Activated T-cell treated with anti-CD3 and anti-CD28 coated beads, Interleukin-2, amount 50 U/mL, for 4 hours (primary cell): ENCODE data around the gene CDK18. TPM values are rescaled to one million over a fixed set of nuclear protein-coding genes. Genes with fewer than 3 reads are reported as not detected.

Experiments used
- ATAC-seq, 2 donors: fragments of 200-7000 bp; cut with Tn5 transposase; one replicate each; pipeline ENCODE4 v1.10.0; 2021
- DNase-seq: peaks from one replicate; pipeline ENCODE4 v3.0.0-alpha.2; 2020
- H3K27me3 Mint-ChIP-seq: one replicate; pipeline ENCODE4 v1.8.0; 2021; ENCODE audit warnings: low read depth, mixed read lengths
- H3K36me3 Mint-ChIP-seq: one replicate; pipeline ENCODE4 v1.8.0; 2022; ENCODE audit warnings: mixed read lengths; ENCODE audit not compliant: insufficient read depth
- H3K4me1 Mint-ChIP-seq: one replicate; pipeline ENCODE4 v1.8.0; 2021; ENCODE audit warnings: low read depth, mixed read lengths
- H3K4me3 Mint-ChIP-seq: one replicate; pipeline ENCODE4 v1.8.0; 2021; ENCODE audit warnings: mild to moderate bottlenecking, moderate library complexity, mixed read lengths
- H3K9me3 Mint-ChIP-seq: one replicate; pipeline ENCODE4 v1.8.0; 2021; ENCODE audit warnings: mixed read lengths
- total RNA-seq, 3 donors: library from RNA; stranded (reverse); gene quantifications; one replicate each; pipeline ENCODE4 v1.2.1, GENCODE V29; 2021

CDK18 gene
- total RNA-seq, 3 donors from 2014 or later: 0.76 to 1.9 (median 0.95) TPM

GRCh38 chr1:205531191-205532025 is 26.9 kb downstream of the CDK18 start:
- peaks cover 4% of the 10 kb centered on the region for H3K27me3 Mint-ChIP-seq

DNA sequence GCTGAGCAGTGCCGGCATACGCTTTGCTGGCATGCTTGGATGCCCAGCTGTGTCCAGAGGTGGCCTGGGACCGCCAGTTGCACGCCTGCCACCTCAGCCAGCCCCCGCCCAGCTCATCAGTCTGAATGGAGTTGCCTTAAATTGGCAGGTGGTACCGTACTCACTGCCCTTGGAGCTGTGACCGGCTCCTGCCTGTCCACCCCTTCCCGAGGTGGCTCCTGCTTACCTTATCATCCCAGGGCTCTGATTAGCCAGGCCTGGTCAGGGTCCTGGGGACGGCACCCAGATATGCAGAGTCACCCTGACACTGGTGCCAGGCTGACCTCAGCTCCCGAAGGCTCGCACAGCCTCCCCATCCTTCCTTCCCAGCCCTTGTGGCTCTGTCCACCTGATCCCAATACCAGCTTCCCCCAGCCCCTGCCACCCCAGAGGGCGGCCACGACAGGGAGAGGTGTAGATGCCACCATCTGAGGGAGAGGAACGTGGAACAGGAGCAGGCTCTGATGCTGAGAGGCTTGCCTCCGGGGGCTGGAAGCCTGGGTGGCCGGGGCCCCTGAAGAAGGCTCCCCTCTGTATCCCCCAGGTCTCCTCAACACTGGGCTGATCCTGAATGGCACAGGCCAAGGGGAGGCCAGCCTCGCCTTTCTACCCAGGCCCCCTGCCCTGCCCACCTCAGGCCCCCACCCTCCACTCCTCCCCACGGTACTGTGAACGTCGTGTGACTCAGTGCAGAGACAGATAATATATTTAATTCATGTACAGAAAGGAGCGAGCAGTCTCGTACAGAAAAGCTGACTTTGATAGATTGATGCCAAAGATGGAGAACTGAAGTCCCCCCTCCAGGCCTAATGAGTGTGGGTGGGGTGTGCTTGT is 27.8 kb downstream of the CDK18 start:
- H3K4me1 Mint-ChIP-seq: peaks cover 7% of the 10 kb centered on the region

More at GRCh38 chr1:205531191-205532025, 26.9 kb downstream of the CDK18 start:
- H3K36me3 Mint-ChIP-seq: no peaks in the 10 kb centered on the region
- DNase-seq: no peak
- ATAC-seq: no peak
- H3K4me1 Mint-ChIP-seq: peaks cover 4% of the 10 kb centered on the region
- no peaks in the 10 kb centered on the region for H3K9me3 Mint-ChIP-seq
- H3K4me3 Mint-ChIP-seq: no peak overlapping the region

GRCh38 chr1:205532996-205533735 is 28.7 kb downstream of the CDK18 start:
- DNase-seq (no peak), ATAC-seq (no peak)
- Mint-ChIP-seq H3K27me3 (peaks cover 13% of the 10 kb centered on the region), H3K9me3 (no peaks in the 10 kb centered on the region), H3K36me3 (no peaks in the 10 kb centered on the region), H3K4me1 (peaks cover 7% of the 10 kb centered on the region), H3K4me3 (no peak overlapping the region)

More for the DNA sequence above, 27.8 kb downstream of the CDK18 start:
- H3K36me3 Mint-ChIP-seq: no peaks in the 10 kb centered on the region
- H3K9me3 Mint-ChIP-seq: no peaks in the 10 kb centered on the region
- H3K4me3 Mint-ChIP-seq: no peak overlapping the region
- ATAC-seq: no peak
- H3K27me3 Mint-ChIP-seq: peaks cover 12% of the 10 kb centered on the region
- DNase-seq: no peak

GRCh38 chr1:205533748-205534443 is 29.4 kb downstream of the CDK18 start:
- Mint-ChIP-seq H3K9me3 (no peaks in the 10 kb centered on the region), H3K4me3 (no peak overlapping the region)

DNA sequence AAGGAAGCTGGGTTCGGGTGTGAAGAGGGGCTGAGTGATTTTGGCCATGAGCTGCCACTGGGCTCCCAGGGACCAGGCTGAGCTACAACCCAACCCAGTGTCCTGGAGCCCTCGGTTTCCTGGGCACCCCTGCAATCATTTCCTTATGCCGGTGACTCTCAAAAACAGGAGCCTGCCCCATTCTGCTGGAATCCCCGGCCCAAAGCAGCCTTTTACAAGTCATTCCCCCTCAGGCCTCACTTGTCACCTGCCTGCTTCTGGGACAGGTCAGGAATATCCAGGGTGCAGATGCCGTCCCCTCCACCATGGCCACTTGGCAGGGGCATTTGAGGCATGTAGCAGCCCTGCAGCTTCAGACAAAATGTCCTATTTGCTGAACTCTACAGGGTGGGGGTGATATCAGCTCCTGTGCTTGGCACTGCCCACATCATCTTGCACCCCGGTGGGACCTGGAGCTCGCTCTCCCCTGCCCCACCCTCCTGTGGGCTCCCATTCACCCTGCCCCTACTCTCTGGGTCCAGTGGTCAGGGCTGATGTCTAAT is 30.0 kb downstream of the CDK18 start:
- Mint-ChIP-seq H3K9me3 (no peaks in the 10 kb centered on the region), H3K27me3 (peaks cover 20% of the 10 kb centered on the region), H3K4me3 (no peak overlapping the region), H3K36me3 (no peaks in the 10 kb centered on the region), H3K4me1 (peaks cover 5% of the 10 kb centered on the region)
- no peak for DNase-seq
- no peak for ATAC-seq

More at GRCh38 chr1:205533748-205534443, 29.4 kb downstream of the CDK18 start:
- DNase-seq (no peak), ATAC-seq (no peak)
- peaks cover 17% of the 10 kb centered on the region for H3K27me3 Mint-ChIP-seq
- H3K4me1 Mint-ChIP-seq: peaks cover 7% of the 10 kb centered on the region
- no peaks in the 10 kb centered on the region for H3K36me3 Mint-ChIP-seq

- peaks cover 4% of the 10 kb centered on the region for H3K4me1 Mint-ChIP-seq
These were observed 30.6 kb downstream of the CDK18 start for GRCh38 chr1:205535096-205535495.

DNA sequence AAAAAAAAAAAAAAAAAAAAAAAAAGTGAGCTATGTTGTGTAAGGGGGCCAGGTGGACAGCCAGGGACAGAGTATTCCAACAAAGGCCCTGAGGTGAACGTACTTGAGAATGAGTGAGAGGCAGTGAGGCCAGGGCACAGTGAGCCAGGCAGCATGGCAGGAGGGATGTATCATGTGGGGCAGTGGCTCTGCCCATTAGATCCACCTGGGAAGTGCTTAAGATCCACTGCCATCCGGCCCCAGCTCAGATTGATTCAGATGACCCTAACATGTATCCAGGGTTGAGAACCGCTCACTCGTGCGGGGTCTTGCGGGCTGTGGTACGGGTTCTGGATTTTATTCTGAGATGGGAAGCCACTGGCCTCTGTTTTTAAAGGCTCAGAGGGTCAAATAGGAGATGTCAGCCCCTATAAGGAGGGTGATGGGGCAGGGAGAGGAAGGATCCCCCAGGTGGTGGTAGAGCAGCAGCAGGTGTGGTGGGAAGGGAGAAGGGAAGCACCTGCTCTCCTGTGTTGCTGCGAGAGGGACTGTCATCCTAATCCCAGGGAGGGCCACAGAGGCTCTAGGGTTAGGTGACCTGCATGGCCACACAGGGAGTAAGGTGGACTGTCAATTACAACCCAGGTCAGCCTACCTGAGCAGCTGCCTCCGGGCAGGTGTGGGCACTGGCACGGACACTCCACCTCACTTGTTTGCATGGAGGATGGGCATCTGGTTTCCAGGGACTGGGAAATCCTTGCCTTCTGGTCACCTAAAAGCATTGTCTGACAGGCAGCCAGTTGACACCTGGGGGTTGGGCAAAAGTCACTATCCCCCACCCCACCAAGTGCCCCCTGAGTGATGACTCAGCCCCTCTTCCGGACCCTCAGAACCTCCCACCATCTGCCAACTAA is 31.6 kb downstream of the CDK18 start:
- DNase-seq (no peak), ATAC-seq (no peak)
- Mint-ChIP-seq H3K9me3 (no peaks in the 10 kb centered on the region), H3K4me1 (peaks cover 4% of the 10 kb centered on the region), H3K4me3 (no peak overlapping the region), H3K27me3 (peaks cover 27% of the 10 kb centered on the region), H3K36me3 (no peaks in the 10 kb centered on the region)

More at GRCh38 chr1:205535096-205535495, 30.6 kb downstream of the CDK18 start:
- DNase-seq (no peak), ATAC-seq (no peak)
- Mint-ChIP-seq H3K9me3 (no peaks in the 10 kb centered on the region), H3K4me3 (no peak overlapping the region), H3K27me3 (peaks cover 24% of the 10 kb centered on the region), H3K36me3 (no peaks in the 10 kb centered on the region)

GRCh38 chr1:205536759-205537361 is 32.4 kb downstream of the CDK18 start:
- no peak for ATAC-seq
- H3K4me3 Mint-ChIP-seq: no peak overlapping the region

GRCh38 chr1:205537386-205538018 is 33.0 kb downstream of the CDK18 start:
- Mint-ChIP-seq H3K4me1 (peaks cover 4% of the 10 kb centered on the region), H3K9me3 (no peaks in the 10 kb centered on the region), H3K36me3 (no peaks in the 10 kb centered on the region), H3K4me3 (no peak overlapping the region), H3K27me3 (peaks cover 40% of the 10 kb centered on the region)
- ATAC-seq (no peak), DNase-seq (no peak)

More at GRCh38 chr1:205536759-205537361, 32.4 kb downstream of the CDK18 start:
- Mint-ChIP-seq H3K36me3 (no peaks in the 10 kb centered on the region), H3K27me3 (peaks cover 35% of the 10 kb centered on the region), H3K9me3 (no peaks in the 10 kb centered on the region), H3K4me1 (peaks cover 4% of the 10 kb centered on the region)
- no peak for DNase-seq

GRCh38 chr1:205538235-205538840 is 33.9 kb downstream of the CDK18 start:
- DNase-seq: no peak

GRCh38 chr1:205541161-205541886 is 36.9 kb downstream of the CDK18 start:
- ATAC-seq (no peak), DNase-seq (no peak)
- Mint-ChIP-seq H3K27me3 (peaks cover 61% of the 10 kb centered on the region), H3K4me1 (peaks cover 9% of the 10 kb centered on the region), H3K4me3 (no peak overlapping the region), H3K36me3 (no peaks in the 10 kb centered on the region), H3K9me3 (no peaks in the 10 kb centered on the region)

More at GRCh38 chr1:205538235-205538840, 33.9 kb downstream of the CDK18 start:
- ATAC-seq: no peak
- no peaks in the 10 kb centered on the region for H3K36me3 Mint-ChIP-seq
- peaks cover 4% of the 10 kb centered on the region for H3K4me1 Mint-ChIP-seq
- no peak overlapping the region for H3K4me3 Mint-ChIP-seq
- peaks cover 43% of the 10 kb centered on the region for H3K27me3 Mint-ChIP-seq
- H3K9me3 Mint-ChIP-seq: no peaks in the 10 kb centered on the region
